Mesothelial cell of epicardium (in vitro differentiated cells): Measurements from ENCODE around the gene PRAC2. TPM values are rescaled to one million over a fixed set of nuclear protein-coding genes. Genes with fewer than 3 reads are reported as not detected.

Experiments used
- DNase-seq, 2 experiments: peaks; one replicate each; pipeline ENCODE4 v3.0.0; 2021; ENCODE audit warnings: low spot score in 2 of 2; ENCODE audit not compliant: unreplicated experiment in 2 of 2
- H3K27ac Mint-ChIP-seq: 2 replicates; pipeline ENCODE4 v1.8.0; 2021; ENCODE audit warnings: mixed read lengths
- H3K27me3 Mint-ChIP-seq: 2 replicates; pipeline ENCODE4 v1.8.0; 2021; ENCODE audit warnings: low read depth, mixed read lengths
- H3K36me3 Mint-ChIP-seq: 2 replicates; pipeline ENCODE4 v1.8.0; 2021; ENCODE audit warnings: mixed read lengths
- H3K4me1 Mint-ChIP-seq: 2 replicates; pipeline ENCODE4 v1.8.0; 2021; ENCODE audit warnings: mixed read lengths
- H3K4me3 Mint-ChIP-seq: 2 replicates; pipeline ENCODE4 v1.8.0; 2021; ENCODE audit warnings: mild to moderate bottlenecking, moderate library complexity, mixed read lengths
- H3K9me3 Mint-ChIP-seq: 2 replicates; pipeline ENCODE4 v1.8.0; 2021; ENCODE audit warnings: mixed read lengths
- total RNA-seq: library from RNA; stranded (reverse); gene quantifications from 3 replicates; pipeline ENCODE4 v1.2.1, GENCODE V29; 2021
- TF ChIP-seq, protein P1 (sequence below): fragments of 200-600 bp; sonication (generic); IDR thresholded peaks from one replicate; pipeline ENCODE4 v1.5.0; 2021; ENCODE audit warnings: antibody characterized with exemption; ENCODE audit not compliant: unreplicated experiment

PRAC2 gene
- total RNA-seq, 1 donor from 2014 or later = 8.5 TPM

DNA sequence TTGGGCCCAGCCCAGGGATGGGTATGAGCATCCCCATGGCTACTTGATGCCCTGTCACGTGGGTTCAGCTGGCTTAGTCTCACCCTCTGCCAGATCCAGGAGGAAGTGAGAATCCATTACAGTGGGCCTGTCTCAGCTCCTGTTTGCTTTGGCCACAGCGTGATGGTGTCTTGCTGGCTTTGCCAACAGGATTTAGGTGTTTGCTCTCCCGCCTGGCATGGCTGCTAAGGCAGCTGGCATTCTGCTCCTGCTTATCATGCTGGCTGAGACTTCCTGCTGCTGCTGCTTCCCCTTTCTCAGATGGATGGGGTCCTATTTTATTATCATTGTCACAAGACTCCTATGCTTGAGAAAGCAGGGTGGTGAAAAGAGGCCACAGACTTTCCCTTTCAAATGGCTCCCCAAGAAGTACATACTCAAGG lies 33.9 kb downstream of the PRAC2 start:
- DNase-seq = no peak
- peaks cover 93% of the 10 kb centered on the region for H3K27me3 Mint-ChIP-seq
- peak overlapping the region; percentile 15 for H3K27ac Mint-ChIP-seq
- H3K4me1 Mint-ChIP-seq = peaks cover 50% of the 10 kb centered on the region
- TF ChIP-seq, protein P1, sequence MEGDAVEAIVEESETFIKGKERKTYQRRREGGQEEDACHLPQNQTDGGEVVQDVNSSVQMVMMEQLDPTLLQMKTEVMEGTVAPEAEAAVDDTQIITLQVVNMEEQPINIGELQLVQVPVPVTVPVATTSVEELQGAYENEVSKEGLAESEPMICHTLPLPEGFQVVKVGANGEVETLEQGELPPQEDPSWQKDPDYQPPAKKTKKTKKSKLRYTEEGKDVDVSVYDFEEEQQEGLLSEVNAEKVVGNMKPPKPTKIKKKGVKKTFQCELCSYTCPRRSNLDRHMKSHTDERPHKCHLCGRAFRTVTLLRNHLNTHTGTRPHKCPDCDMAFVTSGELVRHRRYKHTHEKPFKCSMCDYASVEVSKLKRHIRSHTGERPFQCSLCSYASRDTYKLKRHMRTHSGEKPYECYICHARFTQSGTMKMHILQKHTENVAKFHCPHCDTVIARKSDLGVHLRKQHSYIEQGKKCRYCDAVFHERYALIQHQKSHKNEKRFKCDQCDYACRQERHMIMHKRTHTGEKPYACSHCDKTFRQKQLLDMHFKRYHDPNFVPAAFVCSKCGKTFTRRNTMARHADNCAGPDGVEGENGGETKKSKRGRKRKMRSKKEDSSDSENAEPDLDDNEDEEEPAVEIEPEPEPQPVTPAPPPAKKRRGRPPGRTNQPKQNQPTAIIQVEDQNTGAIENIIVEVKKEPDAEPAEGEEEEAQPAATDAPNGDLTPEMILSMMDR = no peak
- no peaks in the 10 kb centered on the region for H3K9me3 Mint-ChIP-seq
- H3K36me3 Mint-ChIP-seq = no peaks in the 10 kb centered on the region
- no peak overlapping the region for H3K4me3 Mint-ChIP-seq

GRCh38 chr17:48757524-48757961 lies 34.6 kb downstream of the PRAC2 start:
- TF ChIP-seq, protein P1 = no peak
- H3K36me3 Mint-ChIP-seq = no peaks in the 10 kb centered on the region
- H3K4me3 Mint-ChIP-seq = no peak overlapping the region
- H3K4me1 Mint-ChIP-seq = peaks cover 44% of the 10 kb centered on the region
- no peak overlapping the region for H3K27ac Mint-ChIP-seq
- H3K27me3 Mint-ChIP-seq = peaks cover 93% of the 10 kb centered on the region
- H3K9me3 Mint-ChIP-seq = no peaks in the 10 kb centered on the region
- DNase-seq = no peak

GRCh38 chr17:48759288-48759687 lies 36.3 kb downstream of the PRAC2 start:
- Mint-ChIP-seq H3K36me3 (no peaks in the 10 kb centered on the region), H3K9me3 (no peaks in the 10 kb centered on the region), H3K4me1 (peaks cover 28% of the 10 kb centered on the region), H3K4me3 (no peak overlapping the region), H3K27me3 (peaks cover 93% of the 10 kb centered on the region), H3K27ac (no peak overlapping the region)
- TF ChIP-seq, protein P1 = no peak
- no peak for DNase-seq

GRCh38 chr17:48760411-48760810 lies 37.4 kb downstream of the PRAC2 start:
- peaks cover 90% of the 10 kb centered on the region for H3K27me3 Mint-ChIP-seq
- no peak for DNase-seq
- TF ChIP-seq, protein P1 = no peak
- no peak overlapping the region for H3K4me3 Mint-ChIP-seq
- H3K27ac Mint-ChIP-seq = peak overlapping the region; percentile 44
- H3K4me1 Mint-ChIP-seq = peaks cover 23% of the 10 kb centered on the region
- no peaks in the 10 kb centered on the region for H3K36me3 Mint-ChIP-seq
- H3K9me3 Mint-ChIP-seq = no peaks in the 10 kb centered on the region

GRCh38 chr17:48761114-48761513 lies 38.1 kb downstream of the PRAC2 start:
- DNase-seq = no peak
- H3K27me3 Mint-ChIP-seq = peaks cover 88% of the 10 kb centered on the region
- no peak overlapping the region for H3K4me3 Mint-ChIP-seq
- H3K36me3 Mint-ChIP-seq = no peaks in the 10 kb centered on the region
- TF ChIP-seq, protein P1 = no peak
- H3K9me3 Mint-ChIP-seq = no peaks in the 10 kb centered on the region
- peaks cover 23% of the 10 kb centered on the region for H3K4me1 Mint-ChIP-seq
- no peak overlapping the region for H3K27ac Mint-ChIP-seq

DNA sequence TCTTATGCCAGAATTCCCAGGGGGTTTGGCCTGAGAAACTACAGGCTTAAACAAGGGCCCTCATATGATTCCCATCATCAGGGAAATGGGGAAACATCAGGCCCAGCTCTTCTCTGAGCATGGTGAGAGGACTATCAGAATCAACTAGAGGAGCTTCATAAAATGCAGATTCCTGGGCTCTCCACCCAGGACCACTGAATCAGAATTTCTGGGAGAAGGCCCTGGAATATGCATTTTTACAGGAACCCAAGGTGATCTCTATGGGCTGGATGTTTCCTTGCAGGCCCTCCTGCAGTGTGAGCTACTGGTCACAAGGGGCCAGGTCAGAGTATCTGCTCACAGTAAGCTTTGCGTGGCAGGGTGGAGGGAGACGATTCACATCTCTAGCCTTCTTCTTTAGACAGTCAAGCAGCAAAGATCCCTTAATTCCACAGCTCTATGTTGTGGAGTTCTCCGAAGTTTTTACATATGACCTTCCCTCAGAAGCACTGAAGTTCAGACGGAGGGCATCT lies 44.3 kb downstream of the PRAC2 start:
- Mint-ChIP-seq H3K9me3 (no peaks in the 10 kb centered on the region), H3K4me3 (no peak overlapping the region), H3K27ac (no peak overlapping the region), H3K36me3 (no peaks in the 10 kb centered on the region), H3K27me3 (peaks cover 50% of the 10 kb centered on the region), H3K4me1 (no peaks in the 10 kb centered on the region)
- TF ChIP-seq, protein P1 = no peak
- no peak for DNase-seq
